CD4-positive, CD25-positive, alpha-beta regulatory T cell (primary cell): Measurements from ENCODE around the gene RPH3AL. TPM values are rescaled to one million over a fixed set of nuclear protein-coding genes. Genes with fewer than 3 reads are reported as not detected.

Source experiments
- ATAC-seq, 2 donors: fragments of 150-1000 bp; cut with Tn5 transposase; one replicate each; pipeline ENCODE4 v1.10.0; 2021; ENCODE audit warnings: low read depth in 2 of 2, moderate number of reproducible peaks in 2 of 2, moderate library complexity in 1 of 2
- DNase-seq, 3 donors: peaks; one replicate each; pipeline versions ENCODE4 v3.0.0 to v3.0.0-alpha.2; 2012 to 2022; ENCODE audit warnings: mixed read lengths in 1 of 3
- H3K27ac ChIP-seq: one replicate; pipeline ENCODE4 v1.7.0; 2013; ENCODE audit warnings: mild to moderate bottlenecking, low read length; ENCODE audit not compliant: insufficient read depth, poor library complexity, severe bottlenecking
- H3K27me3 ChIP-seq: one replicate; pipeline ENCODE4 v1.7.0; 2013; ENCODE audit warnings: low read length; ENCODE audit not compliant: control insufficient read depth, insufficient read depth
- H3K36me3 ChIP-seq: one replicate; pipeline ENCODE4 v1.7.0; 2013; ENCODE audit warnings: mild to moderate bottlenecking, low read length, moderate library complexity; ENCODE audit not compliant: control insufficient read depth, insufficient read depth
- H3K4me1 ChIP-seq: 2 replicates; pipeline ENCODE4 v1.7.0; 2013; ENCODE audit warnings: mild to moderate bottlenecking, low read length; ENCODE audit not compliant: insufficient read depth, control insufficient read depth, poor library complexity, severe bottlenecking
- H3K4me3 ChIP-seq: one replicate; pipeline ENCODE4 v1.7.0; 2013; ENCODE audit warnings: low read depth, mild to moderate bottlenecking, low read length, moderate library complexity
- H3K9me3 ChIP-seq, 2 experiments: 1 replicate in 1 of 2; 2 replicates in 1 of 2; pipeline ENCODE4 v1.7.0; 2013; ENCODE audit warnings: low read length in 2 of 2, mild to moderate bottlenecking in 1 of 2, moderate library complexity in 1 of 2; ENCODE audit not compliant: control insufficient read depth in 2 of 2
- H3K27ac Mint-ChIP-seq, 3 donors: one replicate each; pipeline ENCODE4 v1.8.0; 2020 to 2022; ENCODE audit warnings: mild to moderate bottlenecking in 3 of 3, mixed read lengths in 3 of 3, moderate library complexity in 2 of 3
- H3K27me3 Mint-ChIP-seq: one replicate; pipeline ENCODE4 v1.8.0; 2022; ENCODE audit warnings: mild to moderate bottlenecking, mixed read lengths
- H3K36me3 Mint-ChIP-seq: one replicate; pipeline ENCODE4 v1.8.0; 2020; ENCODE audit warnings: mixed read lengths
- H3K4me1 Mint-ChIP-seq, 4 donors: one replicate each; pipeline ENCODE4 v1.8.0; 2020 to 2022; ENCODE audit warnings: mixed read lengths in 4 of 4, mild to moderate bottlenecking in 1 of 4
- H3K4me3 Mint-ChIP-seq, 4 donors: one replicate each; pipeline ENCODE4 v1.8.0; 2020 to 2022; ENCODE audit warnings: mild to moderate bottlenecking in 4 of 4, mixed read lengths in 4 of 4, moderate library complexity in 3 of 4
- H3K9me3 Mint-ChIP-seq, 7 donors: one replicate each; pipeline ENCODE4 v1.8.0; 2020 to 2022; ENCODE audit warnings: mixed read lengths in 7 of 7, mild to moderate bottlenecking in 3 of 7, moderate library complexity in 2 of 7
- polyA plus RNA-seq, 4 donors: library from polyadenylated mRNA; unstranded; fragments of 300-500 nt; fragmentation: Illumina TruSeq; gene quantifications; one replicate each; pipeline ENCODE4 v1.2.3, GENCODE V29; 2021
- total RNA-seq: library from RNA; stranded (reverse); gene quantifications from one replicate; pipeline ENCODE4 v1.2.3, GENCODE V29; 2022

The RPH3AL gene
- total and polyA plus RNA-seq, 5 donors from 2014 or later, result 0.65 to 5.6 (median 3.0) TPM

- no peak overlapping the region for H3K27ac ChIP-seq
- Mint-ChIP-seq H3K36me3 (peaks cover 3% of the 10 kb centered on the region), H3K9me3 (peaks cover 0 to 5% (median 2%) of the 10 kb centered on the region in 7 donors), H3K27ac (no peak overlapping the region), H3K4me3 (no peak overlapping the region), H3K27me3 (peaks cover 10% of the 10 kb centered on the region), H3K4me1 (peaks cover 0 to 11% (median 9%) of the 10 kb centered on the region in 4 donors)
- H3K4me3 ChIP-seq, result no peak overlapping the region
- no peaks in the 10 kb centered on the region for H3K36me3 ChIP-seq
- no peaks in the 10 kb centered on the region for H3K4me1 ChIP-seq
- H3K27me3 ChIP-seq, result no peaks in the 10 kb centered on the region
- no peak for DNase-seq
- ATAC-seq, result no peak
- H3K9me3 ChIP-seq, result no peaks in the 10 kb centered on the region
Observed at GRCh38 chr17:364766-365165, 12.2 kb upstream of the RPH3AL start.

- DNase-seq (no peak), ATAC-seq (no peak)
- Mint-ChIP-seq H3K27me3 (peaks cover 10% of the 10 kb centered on the region), H3K9me3 (peaks cover 0 to 5% (median 0%) of the 10 kb centered on the region in 7 donors), H3K27ac (peak overlapping the region in 1 of 3 donors; percentile 23), H3K4me1 (peaks cover 0 to 11% (median 9%) of the 10 kb centered on the region in 4 donors), H3K4me3 (no peak overlapping the region), H3K36me3 (no peaks in the 10 kb centered on the region)
- Histone ChIP-seq H3K4me1 (no peaks in the 10 kb centered on the region), H3K27me3 (no peaks in the 10 kb centered on the region), H3K36me3 (no peaks in the 10 kb centered on the region), H3K9me3 (no peaks in the 10 kb centered on the region), H3K27ac (no peak overlapping the region), H3K4me3 (no peak overlapping the region)
Observed at GRCh38 chr17:364308-364707, 11.7 kb upstream of the RPH3AL start.

GRCh38 chr17:362721-363120, 10.1 kb upstream of the RPH3AL start:
- ATAC-seq, result no peak
- Mint-ChIP-seq H3K4me3 (no peak overlapping the region), H3K9me3 (no peaks in the 10 kb centered on the region)

GRCh38 chr17:360092-360750, 7.6 kb upstream of the RPH3AL start:
- no peak for ATAC-seq
- peaks cover 10% of the 10 kb centered on the region for H3K27me3 Mint-ChIP-seq
- Histone ChIP-seq H3K9me3 (no peaks in the 10 kb centered on the region), H3K27ac (no peak overlapping the region), H3K4me1 (no peaks in the 10 kb centered on the region), H3K36me3 (no peaks in the 10 kb centered on the region), H3K27me3 (no peaks in the 10 kb centered on the region), H3K4me3 (no peak overlapping the region)
- DNase-seq, result no peak
- no peaks in the 10 kb centered on the region for H3K36me3 Mint-ChIP-seq
- peaks cover 0 to 1% (median 0%) of the 10 kb centered on the region in 7 donors for H3K9me3 Mint-ChIP-seq
- no peak overlapping the region for H3K27ac Mint-ChIP-seq
- no peak overlapping the region for H3K4me3 Mint-ChIP-seq
- H3K4me1 Mint-ChIP-seq, result peaks cover 0 to 6% (median 0%) of the 10 kb centered on the region in 4 donors

More at GRCh38 chr17:362721-363120, 10.1 kb upstream of the RPH3AL start:
- Mint-ChIP-seq H3K36me3 (no peaks in the 10 kb centered on the region), H3K27me3 (peaks cover 10% of the 10 kb centered on the region), H3K4me1 (peaks cover 0 to 9% (median 6%) of the 10 kb centered on the region in 4 donors), H3K27ac (no peak overlapping the region)
- no peak for DNase-seq
- Histone ChIP-seq H3K9me3 (no peaks in the 10 kb centered on the region), H3K27ac (no peak overlapping the region), H3K4me3 (no peak overlapping the region), H3K4me1 (no peaks in the 10 kb centered on the region), H3K27me3 (no peaks in the 10 kb centered on the region), H3K36me3 (no peaks in the 10 kb centered on the region)

GRCh38 chr17:358491-359151, 6.0 kb upstream of the RPH3AL start:
- no peak overlapping the region for H3K4me3 Mint-ChIP-seq
- Histone ChIP-seq H3K9me3 (no peaks in the 10 kb centered on the region), H3K4me1 (no peaks in the 10 kb centered on the region), H3K27ac (no peak overlapping the region), H3K36me3 (no peaks in the 10 kb centered on the region), H3K4me3 (no peak overlapping the region), H3K27me3 (no peaks in the 10 kb centered on the region)
- no peak for DNase-seq
- H3K36me3 Mint-ChIP-seq, result no peaks in the 10 kb centered on the region
- no peak overlapping the region for H3K27ac Mint-ChIP-seq
- peaks cover under 1% of the 10 kb centered on the region for H3K27me3 Mint-ChIP-seq
- no peak for ATAC-seq
- no peaks in the 10 kb centered on the region for H3K4me1 Mint-ChIP-seq
- peaks cover 0 to 1% (median 0%) of the 10 kb centered on the region in 7 donors for H3K9me3 Mint-ChIP-seq

- ATAC-seq (no peak), DNase-seq (no peak)
- Mint-ChIP-seq H3K9me3 (peaks cover 0 to 1% (median 0%) of the 10 kb centered on the region in 7 donors), H3K27ac (no peak overlapping the region), H3K27me3 (no peaks in the 10 kb centered on the region), H3K4me1 (no peaks in the 10 kb centered on the region), H3K4me3 (no peak overlapping the region), H3K36me3 (no peaks in the 10 kb centered on the region)
- Histone ChIP-seq H3K4me1 (no peaks in the 10 kb centered on the region), H3K4me3 (no peak overlapping the region), H3K27ac (no peak overlapping the region), H3K9me3 (no peaks in the 10 kb centered on the region), H3K36me3 (no peaks in the 10 kb centered on the region), H3K27me3 (no peaks in the 10 kb centered on the region)
Observed at GRCh38 chr17:357644-358043, 5.0 kb upstream of the RPH3AL start.

- no peak for DNase-seq
- H3K27ac ChIP-seq, result no peak overlapping the region
- H3K9me3 Mint-ChIP-seq, result peaks cover 0 to 1% (median 0%) of the 10 kb centered on the region in 7 donors
- no peak overlapping the region for H3K4me3 ChIP-seq
- no peaks in the 10 kb centered on the region for H3K36me3 Mint-ChIP-seq
- no peaks in the 10 kb centered on the region for H3K27me3 ChIP-seq
- H3K4me1 ChIP-seq, result no peaks in the 10 kb centered on the region
- H3K4me3 Mint-ChIP-seq, result peak overlapping the region in 1 of 4 donors; percentile 12
- H3K4me1 Mint-ChIP-seq, result no peaks in the 10 kb centered on the region
- ATAC-seq, result no peak
- no peaks in the 10 kb centered on the region for H3K27me3 Mint-ChIP-seq
- H3K27ac Mint-ChIP-seq, result no peak overlapping the region
- H3K9me3 ChIP-seq, result no peaks in the 10 kb centered on the region
- no peaks in the 10 kb centered on the region for H3K36me3 ChIP-seq
Observed at GRCh38 chr17:356671-357434, 4.2 kb upstream of the RPH3AL start.
